Measurements from ENCODE around the gene CEP72. TPM values are rescaled to one million over a fixed set of nuclear protein-coding genes. Genes with fewer than 3 reads are reported as not detected.
A peak's percentile ranks its signal among the peaks of the same experiment; 100 is the strongest.

The CEP72 gene
- total RNA-seq, 1 experiment from 2014 or later = 14.6 TPM

- Histone ChIP-seq H2AFZ (ENCODE audit: low read length) (no peak overlapping the region), H3K36me3 (ENCODE audit: insufficient read depth, low read length) (peaks cover 8% of the 10 kb centered on the region), H3K9ac (ENCODE audit: low read length) (no peak overlapping the region), H3K4me3 (ENCODE audit: low read length) (no peak overlapping the region), H3K27me3 (ENCODE audit: low read length) (no peaks in the 10 kb centered on the region), H3K27ac (ENCODE audit: low read length) (no peak overlapping the region), H3K9me2 (replicated peaks; ENCODE audit: insufficient read depth, low read length) (no peaks in the 10 kb centered on the region), H3K4me2 (ENCODE audit: low read depth, low read length, poor library complexity, severe bottlenecking) (no peak overlapping the region), H3K9me3 (ENCODE audit: low read length) (no peaks in the 10 kb centered on the region; the same call in 1 of the 2 replicates), H3K79me2 (ENCODE audit: low read length) (peaks cover 28% of the 10 kb centered on the region), H3K4me1 (ENCODE audit: low read length) (peaks cover 22% of the 10 kb centered on the region), H4K20me1 (ENCODE audit: insufficient read depth, low read depth, low read length) (no peaks in the 10 kb centered on the region)
- no peak for DNase-seq
These were observed 2.0 kb upstream of the CEP72 start for GRCh38 chr5:610011-610743.

- Histone ChIP-seq H3K4me1 (ENCODE audit: low read length) (peaks cover 22% of the 10 kb centered on the region), H3K79me2 (ENCODE audit: low read length) (peaks cover 37% of the 10 kb centered on the region), H3K4me2 (ENCODE audit: low read depth, low read length, poor library complexity, severe bottlenecking) (peak overlapping the region; percentile 69), H4K20me1 (ENCODE audit: insufficient read depth, low read depth, low read length) (no peaks in the 10 kb centered on the region), H3K9me3 (ENCODE audit: low read length) (no peaks in the 10 kb centered on the region; the same call in 1 of the 2 replicates), H3K9ac (ENCODE audit: low read length) (peak overlapping the region; percentile 66), H3K4me3 (ENCODE audit: low read length) (peak overlapping the region; percentile 95), H2AFZ (ENCODE audit: low read length) (peak overlapping the region; percentile 74; the same call in 1 of the 2 replicates), H3K27me3 (ENCODE audit: low read length) (no peaks in the 10 kb centered on the region), H3K36me3 (ENCODE audit: insufficient read depth, low read length) (peaks cover 14% of the 10 kb centered on the region), H3K27ac (ENCODE audit: low read length) (no peak overlapping the region), H3K9me2 (replicated peaks; ENCODE audit: insufficient read depth, low read length) (no peaks in the 10 kb centered on the region)
- no peak for DNase-seq
These were observed 1.1 kb upstream of the CEP72 start for GRCh38 chr5:610744-611730.

GRCh38 chr5:612498-613424, 621 bp downstream of the CEP72 start:
- H3K36me3 ChIP-seq (ENCODE audit: insufficient read depth, low read length) = peaks cover 14% of the 10 kb centered on the region
- no peaks in the 10 kb centered on the region for H4K20me1 ChIP-seq (ENCODE audit: insufficient read depth, low read depth, low read length)
- no peaks in the 10 kb centered on the region; the same call in 1 of the 2 replicates for H3K9me3 ChIP-seq (ENCODE audit: low read length)
- no peaks in the 10 kb centered on the region for H3K27me3 ChIP-seq (ENCODE audit: low read length)
- H3K79me2 ChIP-seq (ENCODE audit: low read length) = peaks cover 54% of the 10 kb centered on the region
- peak overlapping the region; percentile 90 for H3K9ac ChIP-seq (ENCODE audit: low read length)
- peak overlapping the region; percentile 95 for H3K4me3 ChIP-seq (ENCODE audit: low read length)
- DNase-seq = peak; percentile 70
- H3K27ac ChIP-seq (ENCODE audit: low read length) = peak overlapping the region; percentile 53
- H2AFZ ChIP-seq (ENCODE audit: low read length) = peak overlapping the region; percentile 57; the same call in 1 of the 2 replicates
- H3K4me1 ChIP-seq (ENCODE audit: low read length) = peaks cover 13% of the 10 kb centered on the region
- no peaks in the 10 kb centered on the region for H3K9me2 ChIP-seq (replicated peaks; ENCODE audit: insufficient read depth, low read length)
- H3K4me2 ChIP-seq (ENCODE audit: low read depth, low read length, poor library complexity, severe bottlenecking) = peak overlapping the region; percentile 92

- Histone ChIP-seq H3K9me3 (ENCODE audit: low read length) (no peaks in the 10 kb centered on the region; the same call in 1 of the 2 replicates), H3K9ac (ENCODE audit: low read length) (no peak overlapping the region), H3K9me2 (replicated peaks; ENCODE audit: insufficient read depth, low read length) (no peaks in the 10 kb centered on the region), H3K36me3 (ENCODE audit: insufficient read depth, low read length) (peaks cover 35% of the 10 kb centered on the region), H3K4me2 (ENCODE audit: low read depth, low read length, poor library complexity, severe bottlenecking) (no peak overlapping the region), H4K20me1 (ENCODE audit: insufficient read depth, low read depth, low read length) (no peaks in the 10 kb centered on the region), H3K27me3 (ENCODE audit: low read length) (no peaks in the 10 kb centered on the region), H3K4me3 (ENCODE audit: low read length) (no peak overlapping the region), H3K4me1 (ENCODE audit: low read length) (peaks cover 7% of the 10 kb centered on the region), H3K27ac (ENCODE audit: low read length) (no peak overlapping the region), H2AFZ (ENCODE audit: low read length) (no peak overlapping the region), H3K79me2 (ENCODE audit: low read length) (peaks cover 62% of the 10 kb centered on the region)
- no peak for DNase-seq
These were observed 4.4 kb downstream of the CEP72 start for GRCh38 chr5:616484-617039.

GRCh38 chr5:617896-618295, 5.8 kb downstream of the CEP72 start:
- Histone ChIP-seq H3K27me3 (ENCODE audit: low read length) (no peaks in the 10 kb centered on the region), H3K9me3 (ENCODE audit: low read length) (no peaks in the 10 kb centered on the region; the same call in 1 of the 2 replicates), H3K9me2 (replicated peaks; ENCODE audit: insufficient read depth, low read length) (no peaks in the 10 kb centered on the region), H3K9ac (ENCODE audit: low read length) (no peak overlapping the region), H3K79me2 (ENCODE audit: low read length) (peaks cover 56% of the 10 kb centered on the region), H3K27ac (ENCODE audit: low read length) (no peak overlapping the region), H2AFZ (ENCODE audit: low read length) (no peak overlapping the region), H3K4me1 (ENCODE audit: low read length) (peaks cover 3% of the 10 kb centered on the region), H3K36me3 (ENCODE audit: insufficient read depth, low read length) (peaks cover 35% of the 10 kb centered on the region), H3K4me3 (ENCODE audit: low read length) (no peak overlapping the region), H3K4me2 (ENCODE audit: low read depth, low read length, poor library complexity, severe bottlenecking) (no peak overlapping the region), H4K20me1 (ENCODE audit: insufficient read depth, low read depth, low read length) (no peaks in the 10 kb centered on the region)
- DNase-seq = no peak

- no peaks in the 10 kb centered on the region; the same call in 1 of the 2 replicates for H3K4me1 ChIP-seq (ENCODE audit: low read length)
- H3K27me3 ChIP-seq (ENCODE audit: low read length) = no peaks in the 10 kb centered on the region
- no peak overlapping the region for H3K4me3 ChIP-seq (ENCODE audit: low read length)
- H3K36me3 ChIP-seq (ENCODE audit: insufficient read depth, low read length) = peaks cover 35% of the 10 kb centered on the region
- H3K27ac ChIP-seq (ENCODE audit: low read length) = no peak overlapping the region
- H3K9me3 ChIP-seq (ENCODE audit: low read length) = no peaks in the 10 kb centered on the region; the same call in 1 of the 2 replicates
- no peak overlapping the region for H3K9ac ChIP-seq (ENCODE audit: low read length)
- H3K9me2 ChIP-seq (replicated peaks; ENCODE audit: insufficient read depth, low read length) = no peaks in the 10 kb centered on the region
- DNase-seq = no peak
- no peaks in the 10 kb centered on the region for H4K20me1 ChIP-seq (ENCODE audit: insufficient read depth, low read depth, low read length)
- peaks cover 51% of the 10 kb centered on the region for H3K79me2 ChIP-seq (ENCODE audit: low read length)
- no peak overlapping the region for H3K4me2 ChIP-seq (ENCODE audit: low read depth, low read length, poor library complexity, severe bottlenecking)
- H2AFZ ChIP-seq (ENCODE audit: low read length) = no peak overlapping the region
These were observed 6.3 kb downstream of the CEP72 start for GRCh38 chr5:618450-618849.

- Histone ChIP-seq H4K20me1 (ENCODE audit: insufficient read depth, low read depth, low read length) (no peaks in the 10 kb centered on the region), H3K4me2 (ENCODE audit: low read depth, low read length, poor library complexity, severe bottlenecking) (no peak overlapping the region), H3K9ac (ENCODE audit: low read length) (no peak overlapping the region), H3K9me3 (ENCODE audit: low read length) (no peaks in the 10 kb centered on the region; the same call in 1 of the 2 replicates), H3K4me3 (ENCODE audit: low read length) (no peak overlapping the region), H2AFZ (ENCODE audit: low read length) (no peak overlapping the region), H3K36me3 (ENCODE audit: insufficient read depth, low read length) (peaks cover 35% of the 10 kb centered on the region), H3K9me2 (replicated peaks; ENCODE audit: insufficient read depth, low read length) (no peaks in the 10 kb centered on the region), H3K27me3 (ENCODE audit: low read length) (no peaks in the 10 kb centered on the region), H3K4me1 (ENCODE audit: low read length) (no peaks in the 10 kb centered on the region), H3K79me2 (ENCODE audit: low read length) (peaks cover 41% of the 10 kb centered on the region), H3K27ac (ENCODE audit: low read length) (no peak overlapping the region)
- no peak for DNase-seq
These were observed 7.3 kb downstream of the CEP72 start for GRCh38 chr5:619444-619843.
